K562 (cell line): Measurements from ENCODE around the gene DYRK1A. TPM values are rescaled to one million over a fixed set of nuclear protein-coding genes. Genes with fewer than 3 reads are reported as not detected.
A peak's percentile ranks its signal among the peaks of the same experiment; 100 is the strongest.

Experiments
- E2F6 ChIP-seq, 2 experiments: IDR thresholded peaks; 2 replicates each; pipeline ENCODE4 v1.6.1; 2011; ENCODE audit warnings: borderline replicate concordance in 1 of 2, control low read depth in 1 of 2, low read depth in 1 of 2, low read length in 1 of 2, mild to moderate bottlenecking in 1 of 2, mixed read lengths in 1 of 2, moderate library complexity in 1 of 2; ENCODE audit not compliant: insufficient read depth in 1 of 2, insufficient read length in 1 of 2, poor library complexity in 1 of 2, severe bottlenecking in 1 of 2; ENCODE audit errors: extremely low read depth in 1 of 2
- FOXK1 ChIP-seq: sonication (generic); formaldehyde crosslinking; IDR thresholded peaks from 2 replicates; pipeline ENCODE4 v1.8.0; 2022; ENCODE audit warnings: missing genetic modification reagents, mild to moderate bottlenecking, borderline replicate concordance
- GABPA ChIP-seq: fragments of 200-800 bp; sonication (Bioruptor generic); conservative IDR thresholded peaks from 2 replicates; pipeline ENCODE4 v1.6.1; 2016; ENCODE audit warnings: low read depth, missing genetic modification characterization, missing compliant biosample characterization
- GATAD2B ChIP-seq: fragments of 450-650 bp; IDR thresholded peaks from 2 replicates; pipeline ENCODE4 v1.6.1; 2017; ENCODE audit warnings: mild to moderate bottlenecking, borderline replicate concordance
- HDAC8 ChIP-seq: fragments of 450-650 bp; IDR thresholded peaks from 2 replicates; pipeline ENCODE4 v1.6.1; 2016; ENCODE audit warnings: mild to moderate bottlenecking, missing genetic modification characterization, moderate library complexity, missing compliant biosample characterization
- KLF1 ChIP-seq: fragments of 450-650 bp; IDR thresholded peaks from 2 replicates; pipeline ENCODE4 v1.6.1; 2016; ENCODE audit warnings: missing genetic modification characterization, missing compliant biosample characterization
- LEF1 ChIP-seq: fragments of 450-650 bp; IDR thresholded peaks from 2 replicates; pipeline ENCODE4 v1.6.1; 2016; ENCODE audit warnings: mild to moderate bottlenecking
- NFATC3 ChIP-seq: fragments of 450-650 bp; IDR thresholded peaks from 2 replicates; pipeline ENCODE4 v1.6.1; 2017; ENCODE audit warnings: mild to moderate bottlenecking
- NR0B1 ChIP-seq: fragments of 450-650 bp; IDR thresholded peaks from one replicate; pipeline ENCODE4 v1.6.1; 2018; ENCODE audit warnings: mild to moderate bottlenecking, moderate library complexity; ENCODE audit not compliant: partially characterized antibody
- RNF219 ChIP-seq: fragments of 250-450 bp; sonication (Bioruptor Pico); IDR thresholded peaks from 2 replicates; pipeline ENCODE4 v1.5.0; 2022; ENCODE audit warnings: mild to moderate bottlenecking
- SMAD1 ChIP-seq: fragments of 150-350 bp; IDR thresholded peaks from 2 replicates; pipeline ENCODE4 v1.6.1; 2014; ENCODE audit warnings: low read length, low read depth; ENCODE audit not compliant: partially characterized antibody
- SRSF9 ChIP-seq: fragments of 200-400 bp; formaldehyde crosslinking; IDR thresholded peaks from 2 replicates; pipeline ENCODE4 v1.6.1; 2017; ENCODE audit warnings: low read depth, low read length, borderline replicate concordance
- TAF1 ChIP-seq: IDR thresholded peaks from 2 replicates; pipeline ENCODE4 v1.6.1; 2011; ENCODE audit warnings: mild to moderate bottlenecking, low read length, moderate library complexity; ENCODE audit not compliant: insufficient read depth, control insufficient read depth, severe bottlenecking; ENCODE audit errors: extremely low read depth
- ZBED1 ChIP-seq: IDR thresholded peaks from 2 replicates; pipeline ENCODE4 v1.6.1; 2014
- ZNF766 ChIP-seq: fragments of 200-800 bp; sonication (Bioruptor generic); conservative IDR thresholded peaks from 2 replicates; pipeline ENCODE4 v1.6.1; 2016; ENCODE audit warnings: missing genetic modification characterization, missing compliant biosample characterization
- polyA plus RNA-seq, 8 experiments: library from polyadenylated mRNA; depleted of rRNA in 4 of 8; stranded (reverse) in 5 of 8; unstranded in 3 of 8; fragments of >200 nt; fragmentation: Nextera tagmentation in 2 of 8; fragmentation: Illumina TruSeq in 1 of 8; extraction: Ambion mirVana in 2 of 8; extraction: Trizol in 1 of 8; gene quantifications; 2 replicates each; pipeline versions ENCODE4 v1.2.1 to v1.2.3, GENCODE V29; 2011 to 2014; ENCODE audit warnings: inconsistent platforms in 1 of 8, missing spikeins in 1 of 8
- total RNA-seq, 7 experiments: library from RNA; depleted of rRNA in 6 of 7; stranded (reverse); fragments of >200 nt in 6 of 7; fragmentation: Illumina TruSeq in 2 of 7; extraction: Trizol in 2 of 7; gene quantifications; 2 replicates each; pipeline versions ENCODE4 v1.2.1 to v1.2.3, GENCODE V29; 2011 to 2021; ENCODE audit warnings: low replicate concordance in 1 of 7

The DYRK1A gene
- total and polyA plus RNA-seq, 9 of the 15 experiments (the other 6 are each of a cell fraction or from before 2014, with no cell fraction given) = 3.7 to 64.8 (median 42.3) TPM

GRCh38 chr21:37564341-37564923 is 197.9 kb downstream of the DYRK1A start (continued):
- TF ChIP-seq SMAD1 (peak; percentile 35), LEF1 (0 out of 2 replicates have a peak, but pooled peaks have one; percentile 51), ZBED1 (no peak), GATAD2B (peak; percentile 71; the same call in 1 of the 2 replicates), KLF1 (tag) (no peak), GABPA (tag) (no peak; the same call in 1 of the 2 replicates), NR0B1 (no peak), NFATC3 (no peak), FOXK1 (CRISPR knock-in tag) (no peak; the same call in 1 of the 2 replicates), TAF1 (peak; percentile 32), E2F6 (IDR thresholded peaks at IDR 0.05; ENCODE audit: borderline replicate concordance in 1 of 2, extremely low read depth in 1 of 2, insufficient read depth in 1 of 2, insufficient read length in 1 of 2, low read depth in 1 of 2, low read length in 1 of 2, poor library complexity in 1 of 2, severe bottlenecking in 1 of 2) (no peak), SRSF9 (no peak), RNF219 (CRISPR knock-in tag) (no peak), ZNF766 (no peak), HDAC8 (tag) (peak; percentile 32; the same call in 1 of the 2 replicates)
